HuH-7.5 (cell line): ENCODE measurements around the gene ANP32E.

ENCODE experiments used
- DNase-seq: peaks from one replicate; pipeline ENCODE4 v3.0.0; 2011; ENCODE audit warnings: low spot score

The ANP32E gene

GRCh38 chr1:150235852-150236613 is at the start of gene ANP32E:
Gene ANP32E, minus strand, starts transcription at chr1:150236112. Its CDS starts 326 bp downstream, at chr1:150235786.
- peak; percentile 97 for DNase-seq

DNA sequence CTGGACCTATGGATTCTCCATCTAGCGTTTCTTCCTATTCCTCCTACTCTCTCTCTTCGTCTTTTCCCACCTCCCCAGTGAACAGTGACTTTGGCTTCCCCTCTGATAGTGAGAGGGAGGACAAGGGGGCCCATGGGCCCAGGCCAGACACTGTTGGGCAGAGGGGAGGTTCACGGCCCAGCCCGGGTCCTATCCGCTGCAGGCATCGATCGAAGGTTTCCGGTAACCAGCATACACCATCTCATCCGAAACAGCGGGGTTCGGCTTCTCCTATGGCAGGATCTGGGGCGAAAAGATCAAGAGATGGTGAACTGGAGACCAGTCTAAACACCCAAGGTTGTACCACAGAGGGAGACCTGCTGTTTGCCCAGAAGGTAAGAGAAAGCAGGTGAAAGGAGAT is 47.3 kb upstream of the ANP32E start:
- DNase-seq = no peak

DNA sequence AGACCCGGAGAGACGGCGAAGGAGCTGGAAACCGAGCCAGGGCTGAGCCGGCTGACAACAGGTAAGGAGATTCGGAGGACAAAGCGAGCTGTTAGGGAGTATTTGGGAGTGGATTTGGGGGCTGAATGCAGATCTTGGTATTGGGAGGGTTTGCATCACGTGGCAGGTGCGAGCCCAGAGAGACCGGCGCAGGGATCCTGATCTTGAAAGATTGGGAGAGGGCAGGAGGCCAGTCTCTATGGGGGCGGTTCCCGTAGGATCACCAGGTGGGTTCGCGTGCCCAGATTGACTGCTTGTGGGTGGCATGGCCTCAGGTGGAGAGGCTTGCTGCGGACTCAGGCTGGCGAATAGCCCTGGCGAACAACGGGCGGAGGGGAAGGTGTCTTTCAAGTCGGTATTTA is 46.6 kb upstream of the ANP32E start:
- no peak for DNase-seq

GRCh38 chr1:150281758-150282557 is 46.0 kb upstream of the ANP32E start, which contains the start of gene CIART:
Gene CIART, plus strand, starts transcription at chr1:150282554. Its CDS starts 714 bp downstream, at chr1:150283268.
- peak; percentile 64 for DNase-seq

GRCh38 chr1:150281221-150281757 is 45.4 kb upstream of the ANP32E start:
- no peak for DNase-seq

DNA sequence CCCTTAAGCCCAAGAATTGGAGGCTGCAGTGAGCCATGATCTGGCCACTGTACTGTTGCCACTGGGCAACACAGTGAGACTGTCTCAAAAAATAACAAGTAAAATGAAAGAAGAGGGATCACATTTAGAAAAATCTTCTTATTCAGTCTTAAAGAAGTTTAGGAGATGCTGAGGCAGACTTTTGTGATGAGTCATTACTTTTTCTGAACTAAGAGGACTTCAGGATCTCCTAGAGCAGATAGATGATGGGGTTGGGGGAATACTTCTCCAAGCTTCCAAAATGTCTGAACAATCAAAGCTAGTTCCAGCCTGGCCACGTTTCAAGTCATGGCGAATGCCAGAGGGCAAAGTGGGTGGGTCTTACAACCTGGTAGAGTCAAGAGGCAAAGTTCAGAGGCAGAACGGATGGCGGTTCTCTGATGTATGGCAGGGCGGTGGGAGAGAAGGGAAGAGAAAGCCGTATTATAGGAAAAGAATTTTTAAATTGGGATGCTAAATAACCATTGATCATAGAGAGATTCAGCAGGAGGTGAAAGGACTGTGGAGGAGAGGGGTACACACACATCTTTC is 44.3 kb upstream of the ANP32E start:
- no peak for DNase-seq

GRCh38 chr1:150273311-150273710 is 37.4 kb upstream of the ANP32E start:
- DNase-seq = no peak

DNA sequence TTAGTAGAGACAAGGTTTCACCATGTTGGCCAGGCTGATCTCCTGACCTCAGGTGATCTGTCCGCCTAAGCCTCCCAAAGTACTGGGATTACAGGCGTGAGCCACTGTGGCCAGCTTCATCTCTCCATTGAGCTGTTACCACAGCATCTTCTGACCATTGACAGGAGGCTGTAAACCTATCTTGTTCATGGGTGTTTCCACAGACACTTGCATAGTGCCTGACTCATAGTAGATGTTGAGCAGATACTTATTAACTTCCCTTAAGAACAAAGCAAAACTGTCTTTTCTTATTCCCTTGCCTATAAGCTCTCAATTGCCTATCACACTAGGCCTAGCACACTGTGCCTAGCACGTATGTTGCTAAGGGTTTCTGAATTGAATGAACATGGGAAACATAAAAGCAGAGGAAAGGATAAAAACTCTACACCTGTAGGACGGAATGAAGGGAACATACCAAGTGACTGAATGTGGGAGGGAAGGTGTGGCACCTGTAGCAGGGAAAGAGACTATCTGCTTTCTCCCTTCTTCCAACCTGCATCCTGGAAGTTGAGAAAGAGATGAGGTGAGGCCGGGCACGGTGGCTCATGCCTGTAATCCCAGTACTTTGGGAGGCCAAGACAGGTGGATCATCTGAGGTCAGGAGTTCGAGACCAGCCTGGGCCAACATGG is 35.5 kb upstream of the ANP32E start:
- DNase-seq = no peak

- no peak for DNase-seq
Measured at GRCh38 chr1:150269451-150269850, 33.5 kb upstream of the ANP32E start.

DNA sequence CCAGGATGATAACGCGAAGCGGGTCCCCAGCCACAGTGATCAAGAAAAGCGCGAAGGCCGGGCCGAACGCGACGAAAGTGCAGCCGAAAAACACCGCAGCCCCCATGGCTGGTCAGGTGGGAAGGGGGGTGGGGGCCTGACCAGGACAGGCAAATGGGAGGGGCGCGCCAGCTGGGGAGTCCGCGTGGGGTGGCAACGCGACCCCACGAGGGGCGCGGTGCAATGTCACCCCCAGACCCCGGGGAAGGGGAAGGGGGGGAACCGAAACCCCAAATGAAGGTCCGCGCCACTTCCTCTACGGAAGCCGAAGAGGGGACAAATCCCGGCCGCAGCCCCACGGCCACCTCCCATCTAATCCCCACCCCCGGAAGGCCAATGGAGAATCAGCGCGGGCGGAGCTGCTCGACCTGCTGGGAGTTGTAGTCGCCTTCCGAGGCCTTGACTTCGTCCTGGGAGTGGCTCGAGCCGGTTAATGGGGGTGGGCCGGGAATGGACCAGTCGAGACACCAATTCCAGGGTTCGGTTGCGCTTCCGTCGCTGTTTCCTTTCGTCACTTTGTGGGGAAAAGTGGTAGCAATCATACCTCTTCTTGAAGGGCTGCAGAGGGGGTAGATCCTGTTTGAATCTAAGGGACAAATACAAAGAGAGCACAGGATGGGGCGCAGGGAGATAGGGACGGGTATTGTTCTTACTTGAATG is 32.9 kb upstream of the ANP32E start, which contains the start of gene APH1A:
Gene APH1A (minus strand): TSS at position 312 of the 699 bp plus-strand sequence. CDS start 206 bp downstream, at position 106.
- DNase-seq = peak; percentile 92

DNA sequence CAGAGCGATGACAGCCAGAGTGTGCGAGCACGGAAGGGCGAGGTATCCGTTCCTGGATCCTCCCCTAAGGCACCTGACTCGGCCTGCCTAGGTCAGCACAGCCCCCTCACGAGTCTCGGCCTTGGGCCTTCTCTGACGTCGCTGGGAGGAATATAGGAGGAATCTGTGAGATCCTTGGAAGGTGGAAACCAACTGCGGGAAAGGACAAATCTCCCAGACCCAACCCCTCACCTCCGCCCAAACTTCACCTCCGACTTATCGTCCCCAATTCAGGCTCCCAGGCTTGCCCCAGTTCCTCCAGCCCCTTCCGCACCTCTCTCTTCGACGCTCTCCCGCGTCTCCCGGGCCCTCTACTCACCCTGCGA is 32.4 kb upstream of the ANP32E start:
- DNase-seq = no peak

- no peak for DNase-seq
Measured at GRCh38 chr1:150267896-150268295, 32.0 kb upstream of the ANP32E start.

DNA sequence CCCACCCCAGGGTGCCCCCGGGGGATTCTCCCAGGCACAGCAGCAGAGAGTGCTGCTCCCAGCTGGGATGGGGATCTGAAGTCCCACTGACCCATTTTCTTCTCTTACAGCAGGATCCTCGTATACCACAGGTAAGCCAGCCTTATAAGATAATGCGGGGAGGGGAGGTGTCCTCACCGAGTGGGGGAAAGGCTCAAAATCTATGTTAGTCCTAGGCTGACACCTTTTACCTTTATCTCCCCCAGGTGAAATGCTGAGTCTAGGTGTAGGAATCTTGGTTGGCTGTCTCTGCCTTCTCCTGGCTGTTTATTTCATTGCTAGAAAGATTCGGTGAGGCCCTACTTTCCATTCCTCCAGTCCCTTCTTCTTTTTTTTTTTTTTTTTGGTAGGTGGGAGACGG is 27.6 kb upstream of the ANP32E start:
- no peak for DNase-seq

- no peak for DNase-seq
Measured at GRCh38 chr1:150262388-150263320, 26.7 kb upstream of the ANP32E start.

GRCh38 chr1:150261367-150261766 is 25.5 kb upstream of the ANP32E start:
- no peak for DNase-seq

DNA sequence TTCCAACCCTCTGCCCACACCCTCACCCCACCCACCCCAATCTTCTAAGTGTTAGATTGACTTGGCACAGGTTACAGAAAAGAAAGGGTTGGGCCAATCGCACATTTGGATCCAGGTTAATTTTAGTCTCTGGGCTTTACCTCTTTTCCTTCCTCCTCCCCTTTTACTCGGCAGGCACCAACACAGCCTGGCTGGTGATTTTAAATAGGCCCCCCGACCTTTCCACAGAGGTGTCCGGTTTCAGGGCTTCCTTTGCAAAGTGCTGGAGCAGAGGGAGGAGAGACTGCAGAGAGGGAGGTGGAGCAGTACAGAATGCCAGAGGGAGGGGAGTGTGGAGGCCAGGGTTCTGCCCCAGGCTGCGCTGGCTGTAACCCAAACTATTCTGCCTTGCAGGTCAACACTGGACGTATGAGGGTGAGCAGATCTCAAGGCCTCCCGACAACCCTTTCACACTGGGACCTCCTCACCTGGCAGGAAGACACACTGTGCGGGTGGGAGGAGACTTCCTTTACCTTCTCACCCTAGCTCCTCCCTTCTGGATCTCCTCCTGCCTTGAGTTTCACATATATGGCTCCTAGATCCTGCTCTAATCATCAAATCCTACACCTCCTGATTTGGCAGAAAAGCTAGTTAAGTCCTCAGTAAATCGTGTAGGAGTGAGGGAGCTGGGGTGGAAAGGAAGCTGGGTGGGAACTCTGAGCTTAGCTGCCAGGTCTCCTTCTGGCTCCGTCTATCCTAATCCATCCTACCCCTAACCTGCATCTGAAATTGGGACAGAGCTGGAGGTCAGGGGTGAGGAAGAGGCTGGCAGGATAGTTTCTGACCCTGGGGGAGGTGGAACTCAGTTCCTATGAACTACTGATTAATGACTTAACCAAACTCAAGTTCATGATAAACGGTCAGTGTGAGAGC is 24.1 kb upstream of the ANP32E start:
- peak; percentile 51 for DNase-seq

- DNase-seq = no peak
Measured at GRCh38 chr1:150259217-150259616, 23.3 kb upstream of the ANP32E start.

DNA sequence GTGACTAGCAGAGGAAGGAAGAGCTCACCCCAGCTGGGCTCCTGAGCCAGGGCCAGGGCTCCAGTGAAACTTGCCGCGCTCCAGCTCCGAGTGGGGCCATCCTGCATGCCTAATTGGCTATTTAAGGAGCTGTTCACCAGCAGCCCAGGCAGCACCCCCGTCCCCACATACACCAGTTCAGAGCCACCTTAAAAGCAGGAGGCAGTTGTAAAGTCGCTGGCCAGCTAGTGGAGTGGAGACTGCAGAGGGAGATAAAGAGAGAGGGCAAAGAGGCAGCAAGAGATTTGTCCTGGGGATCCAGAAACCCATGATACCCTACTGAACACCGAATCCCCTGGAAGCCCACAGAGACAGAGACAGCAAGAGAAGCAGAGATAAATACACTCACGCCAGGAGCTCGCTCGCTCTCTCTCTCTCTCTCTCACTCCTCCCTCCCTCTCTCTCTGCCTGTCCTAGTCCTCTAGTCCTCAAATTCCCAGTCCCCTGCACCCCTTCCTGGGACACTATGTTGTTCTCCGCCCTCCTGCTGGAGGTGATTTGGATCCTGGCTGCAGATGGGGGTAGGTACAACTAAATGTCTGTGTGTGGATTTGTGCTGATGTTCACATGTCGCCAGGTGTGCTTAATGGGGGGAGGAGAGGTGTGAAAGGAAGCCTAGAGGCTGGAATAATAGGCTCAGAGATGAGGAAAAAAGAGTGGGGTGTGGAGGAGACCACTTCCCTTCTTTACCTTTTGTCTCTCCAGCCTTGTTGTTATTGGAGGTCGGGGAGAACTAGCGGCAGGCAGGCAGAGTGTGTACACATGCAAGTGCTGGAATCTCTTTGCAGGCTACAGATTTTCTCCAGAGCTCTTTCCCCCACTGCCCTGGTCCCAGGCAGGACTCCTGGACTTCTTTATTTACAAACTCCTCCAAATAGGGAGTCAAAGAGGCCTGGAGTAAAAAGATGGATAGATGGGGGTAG is 22.0 kb upstream of the ANP32E start, which contains the start of gene CA14:
Gene CA14 (plus strand): TSS at position 151 of the 962 bp plus-strand sequence. CDS start 355 bp downstream, at position 506.
- DNase-seq = no peak
